Measurements from ENCODE around the gene ESYT3.

Gene ESYT3

DNA sequence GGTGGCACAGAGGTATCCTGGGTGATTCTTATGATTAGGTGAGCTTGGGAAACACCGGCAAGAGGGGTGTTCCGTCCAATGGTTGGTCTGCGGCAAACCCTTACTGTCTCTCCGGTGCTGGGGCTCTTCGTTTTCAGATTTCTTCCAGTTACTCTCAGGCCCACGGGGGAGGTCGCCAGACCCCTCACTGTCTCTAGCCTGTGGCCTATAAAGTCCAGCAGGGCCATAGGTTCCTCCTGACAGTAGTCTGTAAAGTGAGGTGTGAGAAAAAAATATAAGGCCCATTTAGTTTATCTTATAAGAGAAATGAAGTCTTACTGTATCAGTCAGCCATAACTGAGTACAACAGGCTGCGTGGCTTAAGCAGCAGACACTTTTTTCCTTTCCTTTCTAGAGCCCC lies 1.4 kb downstream of the ESYT3 start:
- Histone ChIP-seq H3K4me2 (ENCODE audit: low read depth, low read length, poor library complexity, severe bottlenecking) (no peak overlapping the region), H3F3A (ENCODE audit: insufficient read depth) (no peaks in the 10 kb centered on the region), H3K36me3 (ENCODE audit: low read length) (no peaks in the 10 kb centered on the region), H3K9ac (ENCODE audit: low read length) (no peak overlapping the region), H3K79me2 (ENCODE audit: insufficient read depth, low read length) (no peaks in the 10 kb centered on the region), H3K9me2 (replicated peaks; ENCODE audit: insufficient read depth, low read length) (no peaks in the 10 kb centered on the region), H3K4me3 (ENCODE audit: insufficient read depth, low read length, poor library complexity, severe bottlenecking) (no peak overlapping the region), H4K20me1 (ENCODE audit: low read depth, low read length) (no peaks in the 10 kb centered on the region), H2AFZ (ENCODE audit: low read depth, low read length, severe bottlenecking) (no peak overlapping the region), H3K27ac (ENCODE audit: low read depth, low read length) (no peak overlapping the region), H3K27me3 (ENCODE audit: low read length) (no peaks in the 10 kb centered on the region), H3K9me3 (ENCODE audit: insufficient read depth, low read length) (no peaks in the 10 kb centered on the region)
- TF ChIP-seq, protein P1, sequence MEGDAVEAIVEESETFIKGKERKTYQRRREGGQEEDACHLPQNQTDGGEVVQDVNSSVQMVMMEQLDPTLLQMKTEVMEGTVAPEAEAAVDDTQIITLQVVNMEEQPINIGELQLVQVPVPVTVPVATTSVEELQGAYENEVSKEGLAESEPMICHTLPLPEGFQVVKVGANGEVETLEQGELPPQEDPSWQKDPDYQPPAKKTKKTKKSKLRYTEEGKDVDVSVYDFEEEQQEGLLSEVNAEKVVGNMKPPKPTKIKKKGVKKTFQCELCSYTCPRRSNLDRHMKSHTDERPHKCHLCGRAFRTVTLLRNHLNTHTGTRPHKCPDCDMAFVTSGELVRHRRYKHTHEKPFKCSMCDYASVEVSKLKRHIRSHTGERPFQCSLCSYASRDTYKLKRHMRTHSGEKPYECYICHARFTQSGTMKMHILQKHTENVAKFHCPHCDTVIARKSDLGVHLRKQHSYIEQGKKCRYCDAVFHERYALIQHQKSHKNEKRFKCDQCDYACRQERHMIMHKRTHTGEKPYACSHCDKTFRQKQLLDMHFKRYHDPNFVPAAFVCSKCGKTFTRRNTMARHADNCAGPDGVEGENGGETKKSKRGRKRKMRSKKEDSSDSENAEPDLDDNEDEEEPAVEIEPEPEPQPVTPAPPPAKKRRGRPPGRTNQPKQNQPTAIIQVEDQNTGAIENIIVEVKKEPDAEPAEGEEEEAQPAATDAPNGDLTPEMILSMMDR (IDR thresholded peaks at IDR 0.05; ENCODE audit: insufficient read depth, low read length, poor library complexity, severe bottlenecking) = no peak
- no peak for TF ChIP-seq EZH2phosphoT487 (conservative IDR thresholded peaks at IDR 0.05; ENCODE audit: low read length)

DNA sequence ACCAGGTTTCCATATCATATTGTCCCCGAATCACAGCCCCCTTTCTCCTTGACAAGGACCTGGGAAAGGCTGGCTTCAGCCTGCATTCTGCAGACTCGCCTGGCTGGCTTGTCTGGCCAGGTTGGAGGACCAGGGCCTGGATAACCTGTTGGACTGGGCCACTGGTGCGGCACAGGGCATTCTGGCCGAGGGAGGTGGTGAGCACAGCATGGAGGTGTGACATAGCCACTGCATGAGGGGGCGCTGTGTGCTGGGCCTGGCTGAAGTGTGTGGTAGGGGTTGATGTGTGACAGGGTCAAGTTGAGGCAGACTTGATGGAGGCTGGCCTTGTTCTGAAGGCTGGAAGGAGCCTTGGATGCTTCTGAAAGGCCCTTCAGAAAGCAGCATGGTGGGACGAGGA lies 2.9 kb downstream of the ESYT3 start:
- TF ChIP-seq, protein P1 (IDR thresholded peaks at IDR 0.05; ENCODE audit: insufficient read depth, low read length, poor library complexity, severe bottlenecking) = no peak
- TF ChIP-seq EZH2phosphoT487 (conservative IDR thresholded peaks at IDR 0.05; ENCODE audit: low read length) = no peak
- no peaks in the 10 kb centered on the region for H3K9me2 ChIP-seq (replicated peaks; ENCODE audit: insufficient read depth, low read length)

DNA sequence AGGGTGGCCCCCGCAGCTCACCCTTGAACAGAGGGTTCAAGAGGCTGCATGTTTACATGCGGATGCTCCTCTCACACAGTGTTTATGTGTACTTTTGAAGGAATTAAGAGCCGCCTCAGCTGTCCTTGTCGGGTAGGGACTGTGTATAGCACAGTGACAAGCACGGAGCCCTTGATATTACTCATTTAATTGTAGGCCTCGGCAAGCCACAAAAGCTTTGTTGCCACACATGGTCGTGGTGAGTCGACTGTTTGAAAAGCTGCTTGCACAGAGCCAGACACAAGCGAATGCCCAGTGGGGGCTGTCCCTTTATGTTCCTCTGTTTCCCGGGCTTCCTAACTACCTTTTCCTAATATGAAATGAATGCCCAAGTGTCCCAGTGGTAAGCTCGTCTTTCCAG lies 4.5 kb downstream of the ESYT3 start:
- Histone ChIP-seq H3K79me2 (ENCODE audit: insufficient read depth, low read length) (no peaks in the 10 kb centered on the region), H3K4me3 (ENCODE audit: insufficient read depth, low read length, poor library complexity, severe bottlenecking) (no peak overlapping the region), H3K9me2 (replicated peaks; ENCODE audit: insufficient read depth, low read length) (no peaks in the 10 kb centered on the region), H3K9me3 (ENCODE audit: insufficient read depth, low read length) (no peaks in the 10 kb centered on the region), H3K27ac (ENCODE audit: low read depth, low read length) (no peak overlapping the region), H4K20me1 (ENCODE audit: low read depth, low read length) (no peaks in the 10 kb centered on the region), H3K27me3 (ENCODE audit: low read length) (no peaks in the 10 kb centered on the region), H3K4me2 (ENCODE audit: low read depth, low read length, poor library complexity, severe bottlenecking) (no peak overlapping the region), H3K36me3 (ENCODE audit: low read length) (no peaks in the 10 kb centered on the region), H2AFZ (ENCODE audit: low read depth, low read length, severe bottlenecking) (no peak overlapping the region), H3K9ac (ENCODE audit: low read length) (no peak overlapping the region), H3F3A (ENCODE audit: insufficient read depth) (no peaks in the 10 kb centered on the region)
- no peak for TF ChIP-seq EZH2phosphoT487 (conservative IDR thresholded peaks at IDR 0.05; ENCODE audit: low read length)
- TF ChIP-seq, protein P1 (IDR thresholded peaks at IDR 0.05; ENCODE audit: insufficient read depth, low read length, poor library complexity, severe bottlenecking) = no peak

More for the DNA sequence above, 2.9 kb downstream of the ESYT3 start:
- Histone ChIP-seq H3F3A (ENCODE audit: insufficient read depth) (no peaks in the 10 kb centered on the region), H3K9me3 (ENCODE audit: insufficient read depth, low read length) (no peaks in the 10 kb centered on the region), H3K4me3 (ENCODE audit: insufficient read depth, low read length, poor library complexity, severe bottlenecking) (no peak overlapping the region), H2AFZ (ENCODE audit: low read depth, low read length, severe bottlenecking) (no peak overlapping the region), H3K4me2 (ENCODE audit: low read depth, low read length, poor library complexity, severe bottlenecking) (no peak overlapping the region), H3K9ac (ENCODE audit: low read length) (no peak overlapping the region), H3K27ac (ENCODE audit: low read depth, low read length) (no peak overlapping the region), H3K27me3 (ENCODE audit: low read length) (no peaks in the 10 kb centered on the region), H3K79me2 (ENCODE audit: insufficient read depth, low read length) (no peaks in the 10 kb centered on the region), H4K20me1 (ENCODE audit: low read depth, low read length) (no peaks in the 10 kb centered on the region), H3K36me3 (ENCODE audit: low read length) (no peaks in the 10 kb centered on the region)
